Caco-2 (cell line): ENCODE measurements around the gene NUP153. TPM values are rescaled to one million over a fixed set of nuclear protein-coding genes. Genes with fewer than 3 reads are reported as not detected.

Experiments
- BruUV-seq: library from RNA; stranded (reverse); fragments of 400-500 nt; replicated peaks from 2 replicates; lab custom pipeline; 2021; lab: Mats Ljungman, UMichigan
- CTCF ChIA-PET: fragments of 300-600 bp; sonication (Branson Sonifier 250); formaldehyde crosslinking; loops from one replicate; lab custom pipeline; 2022; ENCODE audit warnings: antibody characterized with exemption; lab: Charles Lee
- POLR2A ChIA-PET: fragments of 300-600 bp; sonication (Branson Sonifier 250); formaldehyde crosslinking; loops from one replicate; lab custom pipeline; 2022; ENCODE audit warnings: antibody characterized with exemption; lab: Charles Lee
- DNase-seq, 2 experiments: peaks; one replicate each; pipeline versions ENCODE4 v3.0.0 to v3.0.0-alpha.2; 2020 to 2022
- H3K27me3 ChIP-seq: replicated peaks from 2 replicates; pipeline ENCODE4 v1.6.0; 2011; ENCODE audit warnings: low read length; ENCODE audit not compliant: control insufficient read depth, insufficient read depth
- H3K36me3 ChIP-seq: 2 replicates; pipeline ENCODE4 v1.5.1; 2011; ENCODE audit warnings: low read length; ENCODE audit not compliant: control insufficient read depth, insufficient read depth
- H3K4me1 ChIP-seq: fragments of 250-450 bp; sonication (Bioruptor Pico); 2 replicates; pipeline ENCODE4 v1.5.1; 2020; ENCODE audit warnings: mild to moderate bottlenecking
- H3K4me3 ChIP-seq: 2 replicates; pipeline ENCODE4 v1.5.1; 2011; ENCODE audit warnings: low read depth, mild to moderate bottlenecking, control low read depth, low read length
- H3K9me3 ChIP-seq: fragments of 250-450 bp; sonication (Bioruptor Pico); 2 replicates; pipeline ENCODE4 v1.5.1; 2020; ENCODE audit warnings: mild to moderate bottlenecking, moderate library complexity
- H3K27ac Mint-ChIP-seq: one replicate; pipeline ENCODE4 v1.8.0; 2022; ENCODE audit warnings: mixed read lengths; ENCODE audit not compliant: unreplicated experiment
- H3K27me3 Mint-ChIP-seq: one replicate; pipeline ENCODE4 v1.8.0; 2022; ENCODE audit warnings: mixed read lengths; ENCODE audit not compliant: insufficient read depth, unreplicated experiment
- H3K36me3 Mint-ChIP-seq: one replicate; pipeline ENCODE4 v1.8.0; 2022; ENCODE audit warnings: mild to moderate bottlenecking, mixed read lengths; ENCODE audit not compliant: insufficient read depth, unreplicated experiment
- H3K4me1 Mint-ChIP-seq: one replicate; pipeline ENCODE4 v1.8.0; 2022; ENCODE audit warnings: low read depth, mixed read lengths; ENCODE audit not compliant: unreplicated experiment
- H3K4me3 Mint-ChIP-seq: one replicate; pipeline ENCODE4 v1.8.0; 2022; ENCODE audit warnings: mild to moderate bottlenecking, moderate library complexity, mixed read lengths; ENCODE audit not compliant: unreplicated experiment
- H3K9me3 Mint-ChIP-seq: one replicate; pipeline ENCODE4 v1.8.0; 2022; ENCODE audit warnings: mixed read lengths; ENCODE audit not compliant: unreplicated experiment
- CTCF ChIP-seq, 2 experiments: fragments of 200-600 bp in 1 of 2; IDR thresholded peaks; 1 replicate in 1 of 2; 2 replicates in 1 of 2; pipeline versions ENCODE4 v1.5.1 to v1.8.0; 2011 to 2022; ENCODE audit warnings: antibody characterized with exemption in 1 of 2, control low read depth in 1 of 2, inconsistent platforms in 1 of 2, low read depth in 1 of 2, low read length in 1 of 2, mild to moderate bottlenecking in 1 of 2, moderate library complexity in 1 of 2; ENCODE audit not compliant: insufficient read depth in 1 of 2, severe bottlenecking in 1 of 2, unreplicated experiment in 1 of 2
- intact Hi-C: fragments of 100-400 bp; cut with micrococcal nuclease; formaldehyde crosslinking; loops from one replicate; pipeline ENCODE4 v1.10.0; 2022; ENCODE audit not compliant: unreplicated experiment
- total RNA-seq: library from RNA; stranded (reverse); gene quantifications from 2 replicates; pipeline ENCODE4 v1.2.3, GENCODE V29; 2022

NUP153 gene
- total RNA-seq, 1 experiment from 2014 or later: 53.9 TPM

- DNase-seq: no peak
- no peak overlapping the region for H3K27ac Mint-ChIP-seq
- POLR2A ChIA-PET: interaction anchor here (0.5 kb wide), 1 partner anchor 59 kb away, joined by 3 read pairs; no protein-coding TSS in a partner anchor
- H3K4me1 Mint-ChIP-seq: no peaks in the 10 kb centered on the region
- no peaks in the 10 kb centered on the region for H3K4me1 ChIP-seq
- no TSS peak for BruUV-seq
- H3K36me3 ChIP-seq: no peaks in the 10 kb centered on the region
- H3K9me3 ChIP-seq: no peaks in the 10 kb centered on the region
- intact Hi-C loops: no loop called here
- CTCF ChIA-PET: no interaction called here
- no peak overlapping the region for H3K4me3 ChIP-seq
- no peak for TF ChIP-seq CTCF (IDR thresholded peaks at IDR 0.05; ENCODE audit: insufficient read depth in 1 of 2, low read depth in 1 of 2, low read length in 1 of 2, severe bottlenecking in 1 of 2, unreplicated experiment in 1 of 2)
- H3K36me3 Mint-ChIP-seq: peaks cover 91% of the 10 kb centered on the region
- H3K27me3 Mint-ChIP-seq: no peaks in the 10 kb centered on the region
- no peak overlapping the region for H3K4me3 Mint-ChIP-seq
- no peaks in the 10 kb centered on the region for H3K27me3 ChIP-seq
- no peaks in the 10 kb centered on the region for H3K9me3 Mint-ChIP-seq
Measured at GRCh38 chr6:17656644-17657043, 50.1 kb downstream of the NUP153 start.

GRCh38 chr6:17656092-17656491, 50.6 kb downstream of the NUP153 start:
- H3K4me1 ChIP-seq: no peaks in the 10 kb centered on the region
- BruUV-seq: no TSS peak
- intact Hi-C loops: no loop called here
- Mint-ChIP-seq H3K4me3 (no peak overlapping the region), H3K27ac (no peak overlapping the region), H3K36me3 (peaks cover 87% of the 10 kb centered on the region), H3K27me3 (no peaks in the 10 kb centered on the region), H3K9me3 (no peaks in the 10 kb centered on the region), H3K4me1 (no peaks in the 10 kb centered on the region)
- no peak for TF ChIP-seq CTCF (IDR thresholded peaks at IDR 0.05; ENCODE audit: insufficient read depth in 1 of 2, low read depth in 1 of 2, low read length in 1 of 2, severe bottlenecking in 1 of 2, unreplicated experiment in 1 of 2)
- POLR2A ChIA-PET: interaction anchor here (0.5 kb wide), 1 partner anchor 59 kb away, joined by 3 read pairs; no protein-coding TSS in a partner anchor
- no peaks in the 10 kb centered on the region for H3K9me3 ChIP-seq
- H3K27me3 ChIP-seq: no peaks in the 10 kb centered on the region
- H3K4me3 ChIP-seq: no peak overlapping the region
- no peak for DNase-seq
- no peaks in the 10 kb centered on the region for H3K36me3 ChIP-seq
- CTCF ChIA-PET: no interaction called here

GRCh38 chr6:17653198-17653882, 53.4 kb downstream of the NUP153 start:
- no peaks in the 10 kb centered on the region for H3K9me3 ChIP-seq
- no peak overlapping the region for H3K27ac Mint-ChIP-seq
- BruUV-seq: no TSS peak

More at GRCh38 chr6:17653198-17653882, 53.4 kb downstream of the NUP153 start:
- H3K27me3 ChIP-seq: no peaks in the 10 kb centered on the region
- ChIA-PET POLR2A (no interaction called here), CTCF (no interaction called here)
- peaks cover 6% of the 10 kb centered on the region for H3K4me1 Mint-ChIP-seq
- no peak overlapping the region for H3K4me3 Mint-ChIP-seq
- H3K9me3 Mint-ChIP-seq: no peaks in the 10 kb centered on the region
- intact Hi-C loops: no loop called here
- no peak overlapping the region for H3K4me3 ChIP-seq
- H3K4me1 ChIP-seq: peaks cover 4% of the 10 kb centered on the region; the same call in 1 of the 2 replicates
- DNase-seq: no peak
- H3K36me3 Mint-ChIP-seq: peaks cover 85% of the 10 kb centered on the region
- no peaks in the 10 kb centered on the region for H3K36me3 ChIP-seq
- TF ChIP-seq CTCF (IDR thresholded peaks at IDR 0.05; ENCODE audit: insufficient read depth in 1 of 2, low read depth in 1 of 2, low read length in 1 of 2, severe bottlenecking in 1 of 2, unreplicated experiment in 1 of 2): no peak
- no peaks in the 10 kb centered on the region for H3K27me3 Mint-ChIP-seq
